HG03066 (cell line): ENCODE results near the gene BTNL8.
"Not testable (repeated sequence)": the region's sequence is repeated elsewhere in the genome, so short reads cannot be mapped to it uniquely, and the experiment has no call there.

Source experiments
- ATAC-seq: cut with Tn5 transposase; IDR thresholded peaks from one replicate; pipeline ENCODE4 v1.9.1; 2021; ENCODE audit warnings: low read depth; ENCODE audit not compliant: unreplicated experiment

Gene BTNL8

GRCh38 chr5:180874804-180875582, 24.0 kb upstream of the BTNL8 start:
- ATAC-seq: no peak

DNA sequence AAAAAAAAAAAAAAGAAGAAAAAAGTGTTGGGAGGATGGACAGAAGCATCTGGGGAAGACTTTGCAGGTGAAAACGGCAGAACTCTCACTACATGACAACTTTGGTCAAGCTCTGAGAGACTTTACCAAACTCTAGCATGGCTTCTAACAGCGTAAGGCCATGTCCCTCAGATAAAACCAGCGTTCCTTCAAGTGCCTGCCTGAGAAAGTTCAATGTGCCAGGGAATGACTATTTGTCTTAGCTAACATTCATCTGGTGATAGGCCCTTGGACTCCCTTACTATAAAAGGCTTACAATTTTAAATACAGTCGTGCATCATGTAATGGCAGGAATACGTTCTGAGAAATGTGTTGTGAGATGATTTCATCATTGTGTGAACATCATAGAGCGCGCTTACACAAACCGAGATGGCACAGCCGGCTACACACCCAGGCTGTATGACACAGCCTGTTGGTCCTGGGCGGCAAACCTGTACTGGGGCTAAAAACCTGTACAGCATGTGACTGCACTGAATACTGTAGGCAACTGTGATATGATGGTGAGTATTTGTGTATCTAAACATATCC, 23.0 kb upstream of the BTNL8 start:
- ATAC-seq: no peak

DNA sequence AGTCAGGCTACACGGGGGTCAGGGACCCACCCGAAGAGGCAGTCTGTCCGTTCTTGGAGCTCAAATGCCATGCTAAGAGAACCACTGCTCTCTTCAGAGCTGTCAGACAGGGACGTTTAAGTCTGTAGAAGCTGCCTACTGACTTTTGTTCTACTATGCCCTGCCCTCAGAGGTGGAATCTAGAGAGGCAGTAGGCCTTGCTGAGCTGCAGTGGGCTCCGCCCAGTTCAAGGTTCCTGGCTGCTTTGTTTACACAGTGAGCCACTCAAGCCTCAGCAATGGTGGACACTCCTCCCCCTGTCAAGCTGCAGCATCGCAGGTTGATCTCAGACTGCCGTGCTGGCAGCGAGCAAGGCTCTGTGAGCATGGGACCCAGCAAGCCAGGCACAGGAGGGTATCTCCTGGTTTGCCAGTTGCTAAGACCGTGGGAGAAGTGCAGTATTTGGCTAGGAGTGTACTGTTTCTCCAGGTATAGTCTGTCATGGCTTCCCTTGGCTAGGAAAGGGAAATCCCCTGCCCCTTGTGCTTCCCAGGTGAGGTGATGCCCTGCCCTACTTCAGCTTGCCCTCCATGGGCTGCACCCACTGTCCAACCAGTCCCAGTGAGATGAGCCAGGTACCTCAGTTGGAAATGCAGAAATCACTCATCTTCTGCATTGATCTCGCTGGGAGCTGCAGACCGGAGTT, 13.0 kb upstream of the BTNL8 start:
- ATAC-seq: not testable (repeated sequence)

DNA sequence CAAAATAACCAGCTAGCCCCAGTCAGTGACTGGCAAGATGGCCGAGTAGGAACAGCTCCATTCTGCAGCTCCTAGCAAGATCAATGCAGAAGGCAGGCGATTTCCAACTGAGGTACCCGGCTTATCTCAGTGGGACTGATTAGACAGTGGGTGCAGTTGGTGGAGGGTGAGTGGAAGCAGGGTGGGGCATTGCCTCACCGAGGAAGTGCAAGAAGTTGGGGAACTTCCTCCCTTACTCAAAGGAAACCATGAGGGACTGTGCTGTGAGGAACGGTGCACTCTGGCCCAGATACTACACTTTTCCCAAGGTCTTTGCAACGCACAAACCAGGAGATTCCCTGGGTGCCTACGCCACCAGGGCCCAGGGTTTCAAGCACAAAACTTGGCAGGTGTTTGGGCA, 9.6 kb upstream of the BTNL8 start:
- no peak for ATAC-seq

DNA sequence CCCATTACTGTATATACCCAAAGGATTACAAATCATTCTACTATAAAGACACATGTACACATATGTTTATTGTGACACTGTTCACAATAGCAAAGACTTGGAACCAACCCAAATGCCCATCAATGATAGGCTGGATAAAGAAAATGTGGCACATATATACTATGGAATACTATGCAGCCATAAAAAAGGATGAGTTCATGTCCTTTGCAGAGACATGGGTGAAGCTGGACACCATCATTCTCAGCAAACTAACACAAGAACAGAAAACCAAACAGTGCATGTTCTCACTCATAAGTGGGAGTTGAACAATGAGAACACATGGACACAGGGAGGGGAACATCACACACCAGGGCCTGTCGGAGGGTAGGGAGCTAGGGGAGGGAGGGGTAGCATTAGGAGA, 3.6 kb upstream of the BTNL8 start:
- ATAC-seq: not testable (repeated sequence)

- ATAC-seq: no peak
Observed at GRCh38 chr5:180900178-180900577, 1.2 kb downstream of the BTNL8 start.

GRCh38 chr5:180901319-180902009, 2.5 kb downstream of the BTNL8 start:
- no peak for ATAC-seq

- no peak for ATAC-seq
Observed at GRCh38 chr5:180908400-180908799, 9.4 kb downstream of the BTNL8 start.

- no peak for ATAC-seq
Observed at GRCh38 chr5:180908998-180909731, 10.2 kb downstream of the BTNL8 start.

DNA sequence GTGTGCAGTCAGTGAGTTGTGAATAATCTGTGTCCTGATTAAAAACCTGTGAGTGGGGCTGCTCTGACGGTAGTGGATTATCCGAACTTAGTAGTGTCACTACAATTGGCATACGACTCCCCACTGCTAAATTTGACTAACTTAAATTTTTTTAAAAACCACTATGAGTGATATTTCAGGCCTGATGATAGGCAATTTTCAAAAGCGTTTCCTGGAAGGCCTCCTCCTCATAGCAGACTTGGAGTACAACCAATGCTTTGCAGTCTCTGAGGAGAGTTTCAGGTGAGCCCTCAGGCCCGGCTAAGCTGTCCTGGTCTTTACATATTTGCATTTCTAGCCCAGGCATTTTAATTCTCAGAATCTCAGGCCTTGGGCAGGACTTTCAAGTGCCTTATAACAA, 10.8 kb downstream of the BTNL8 start:
- no peak for ATAC-seq

DNA sequence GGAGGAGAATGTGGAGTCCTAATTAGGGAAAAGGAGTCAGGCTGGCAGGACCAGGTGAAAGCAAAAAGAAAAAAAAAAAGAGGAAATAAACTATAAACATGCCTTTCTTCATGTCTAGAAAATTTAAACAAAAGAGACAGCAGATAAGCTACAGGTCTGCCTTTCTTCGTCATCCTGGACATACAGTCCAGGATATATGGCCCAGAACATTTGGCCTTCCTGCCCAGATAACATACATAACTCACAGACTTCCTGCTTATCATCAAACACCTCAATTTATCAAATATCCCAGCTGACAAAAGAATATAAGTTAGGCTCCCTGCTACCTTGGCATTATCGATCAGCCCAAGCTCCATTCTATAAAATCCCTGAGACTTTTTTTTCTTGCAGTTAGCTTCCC, 11.2 kb downstream of the BTNL8 start:
- no peak for ATAC-seq

DNA sequence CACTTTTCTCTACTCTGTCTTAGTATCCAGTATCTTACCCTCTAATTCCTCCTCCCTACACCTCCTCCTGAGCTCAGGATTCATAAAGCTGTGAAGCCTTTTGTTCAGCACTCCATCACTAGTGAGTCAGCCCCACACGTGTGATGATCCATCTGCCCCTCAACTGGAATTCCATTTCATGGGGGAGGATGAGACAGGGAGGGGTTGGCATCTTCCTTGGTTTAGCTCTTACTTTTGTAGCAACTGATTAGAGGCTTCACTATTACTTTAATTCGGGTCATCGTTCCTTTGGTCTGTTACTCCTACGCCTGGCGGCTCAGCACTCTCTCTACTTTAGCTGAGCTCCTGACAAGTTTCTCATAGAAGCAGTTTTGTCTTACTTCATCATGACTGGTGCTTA, 11.8 kb downstream of the BTNL8 start:
- no peak for ATAC-seq

- ATAC-seq: no peak
Observed at GRCh38 chr5:180914646-180915045, 15.7 kb downstream of the BTNL8 start.

GRCh38 chr5:180915924-180916323, 17.0 kb downstream of the BTNL8 start:
- no peak for ATAC-seq

- ATAC-seq: no peak
Observed at GRCh38 chr5:180918380-180918779, 19.4 kb downstream of the BTNL8 start.

DNA sequence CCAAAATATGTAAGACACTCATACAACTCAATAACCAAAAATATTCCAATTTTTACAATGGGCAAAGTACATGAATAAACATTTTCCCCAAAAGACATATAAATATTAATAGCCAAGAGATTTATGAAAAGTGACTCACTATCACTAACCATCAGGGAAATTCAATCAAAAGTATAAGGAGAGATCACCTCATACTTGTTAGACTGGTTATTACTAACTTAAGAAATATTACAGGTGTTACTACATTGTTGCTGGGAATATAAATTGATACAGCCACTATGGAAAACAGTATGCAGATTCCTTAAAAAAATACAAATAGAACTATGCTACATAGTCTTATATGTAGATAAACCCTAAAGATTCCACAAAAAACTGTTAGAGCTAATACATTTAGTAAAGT, 21.8 kb downstream of the BTNL8 start:
- ATAC-seq: no peak

GRCh38 chr5:180922932-180923331, 24.0 kb downstream of the BTNL8 start:
- ATAC-seq: no peak

DNA sequence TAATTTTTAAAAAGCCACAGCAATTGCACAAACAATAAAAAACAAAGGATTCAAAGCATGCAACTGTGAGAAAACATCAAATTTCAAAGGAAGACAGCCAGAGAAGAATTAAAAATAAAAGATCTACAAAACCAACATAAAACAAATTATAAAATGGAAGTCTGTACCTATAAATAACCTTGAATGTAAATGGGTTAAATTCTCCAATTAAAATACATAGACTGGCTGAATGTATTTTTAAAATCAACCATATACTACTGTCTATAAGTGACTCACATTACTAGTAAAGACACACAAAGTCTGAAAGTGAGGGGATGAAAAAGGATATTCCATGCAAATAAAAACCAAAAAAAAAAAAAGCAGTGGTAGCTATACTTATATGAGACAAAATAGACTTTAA, 33.7 kb downstream of the BTNL8 start:
- ATAC-seq: no peak

GRCh38 chr5:180935203-180935602, 36.2 kb downstream of the BTNL8 start:
- ATAC-seq: no peak

- ATAC-seq: no peak
Observed at GRCh38 chr5:180938294-180938693, 39.3 kb downstream of the BTNL8 start.
